SU-DHL-6 (cell line): ENCODE measurements around the gene P2RY6.

Source experiments
- H2AFZ ChIP-seq: fragments of 200-600 bp; sonication (generic); 2 replicates; pipeline ENCODE4 v1.6.1; 2014; ENCODE audit warnings: low read depth, mild to moderate bottlenecking, moderate library complexity, mixed read lengths, antibody characterized with exemption, low read length; ENCODE audit not compliant: severe bottlenecking
- H3F3A ChIP-seq: fragments of 200-600 bp; shearing (Covaris generic); 2 replicates; pipeline ENCODE4 v1.6.0; 2016; ENCODE audit warnings: antibody characterized with exemption, mild to moderate bottlenecking; ENCODE audit not compliant: insufficient read depth
- H3K27ac ChIP-seq: fragments of 200-600 bp; sonication (generic); 2 replicates; pipeline ENCODE4 v1.5.1; 2016; ENCODE audit warnings: low read depth, mild to moderate bottlenecking, low read length, moderate library complexity, mixed read lengths
- H3K27me3 ChIP-seq: fragments of 200-600 bp; sonication (generic), shearing (Covaris generic); 2 replicates; pipeline ENCODE4 v1.6.0; 2014; ENCODE audit warnings: mild to moderate bottlenecking, low read length
- H3K36me3 ChIP-seq: fragments of 200-600 bp; sonication (generic); 2 replicates; pipeline ENCODE4 v1.6.1; 2014; ENCODE audit warnings: mild to moderate bottlenecking, low read length, mixed read lengths
- H3K4me2 ChIP-seq: fragments of 300-600, 200-600 bp; shearing (Covaris generic), sonication (generic); 2 replicates; pipeline ENCODE4 v1.6.0; 2014; ENCODE audit warnings: low read length, low read depth, mild to moderate bottlenecking; ENCODE audit not compliant: poor library complexity, severe bottlenecking
- H3K4me3 ChIP-seq: fragments of 200-600 bp; sonication (generic); 2 replicates; pipeline ENCODE4 v1.5.1; 2014; ENCODE audit warnings: antibody characterized with exemption, low read length, mild to moderate bottlenecking, mixed read lengths; ENCODE audit not compliant: insufficient read depth, poor library complexity, severe bottlenecking
- H3K79me2 ChIP-seq: fragments of 200-600 bp; sonication (generic); 2 replicates; pipeline ENCODE4 v1.6.1; 2014; ENCODE audit warnings: mild to moderate bottlenecking, low read length, moderate library complexity; ENCODE audit not compliant: insufficient read depth
- H3K9ac ChIP-seq: fragments of 200-600 bp; sonication (generic); 2 replicates; pipeline ENCODE4 v1.7.0; 2014; ENCODE audit warnings: mild to moderate bottlenecking, low read length
- H3K9me2 ChIP-seq: fragments of 200-600 bp; sonication (generic); replicated peaks from 2 replicates; pipeline ENCODE4 v1.6.1; 2014; ENCODE audit warnings: low read length; ENCODE audit not compliant: insufficient read depth
- H3K9me3 ChIP-seq: fragments of 200-600 bp; sonication (generic); 2 replicates; pipeline ENCODE4 v1.6.1; 2014; ENCODE audit warnings: low read length, mixed read lengths; ENCODE audit not compliant: insufficient read depth
- H4K20me1 ChIP-seq: fragments of 200-600 bp; sonication (generic); 2 replicates; pipeline ENCODE4 v1.6.1; 2014; ENCODE audit warnings: low read depth, mild to moderate bottlenecking, antibody characterized with exemption, low read length, moderate library complexity, mixed read lengths
- EZH2phosphoT487 ChIP-seq: fragments of 200-600 bp; sonication (generic), shearing (Covaris generic); conservative IDR thresholded peaks from 2 replicates; pipeline ENCODE4 v1.6.1; 2018; ENCODE audit warnings: mild to moderate bottlenecking, antibody characterized with exemption, low read length, moderate library complexity, mixed read lengths
- TF ChIP-seq, protein P1 (sequence below): fragments of 200-600 bp; sonication (generic); IDR thresholded peaks from one replicate; pipeline ENCODE4 v1.5.1; 2017; ENCODE audit warnings: antibody characterized with exemption, mild to moderate bottlenecking, low read length, moderate library complexity; ENCODE audit not compliant: insufficient read depth, poor library complexity, severe bottlenecking

P2RY6 gene

GRCh38 chr11:73296501-73297230 lies 24.5 kb downstream of the P2RY6 start:
- H3K27ac ChIP-seq: no peak overlapping the region
- no peaks in the 10 kb centered on the region for H3F3A ChIP-seq
- TF ChIP-seq, protein P1, sequence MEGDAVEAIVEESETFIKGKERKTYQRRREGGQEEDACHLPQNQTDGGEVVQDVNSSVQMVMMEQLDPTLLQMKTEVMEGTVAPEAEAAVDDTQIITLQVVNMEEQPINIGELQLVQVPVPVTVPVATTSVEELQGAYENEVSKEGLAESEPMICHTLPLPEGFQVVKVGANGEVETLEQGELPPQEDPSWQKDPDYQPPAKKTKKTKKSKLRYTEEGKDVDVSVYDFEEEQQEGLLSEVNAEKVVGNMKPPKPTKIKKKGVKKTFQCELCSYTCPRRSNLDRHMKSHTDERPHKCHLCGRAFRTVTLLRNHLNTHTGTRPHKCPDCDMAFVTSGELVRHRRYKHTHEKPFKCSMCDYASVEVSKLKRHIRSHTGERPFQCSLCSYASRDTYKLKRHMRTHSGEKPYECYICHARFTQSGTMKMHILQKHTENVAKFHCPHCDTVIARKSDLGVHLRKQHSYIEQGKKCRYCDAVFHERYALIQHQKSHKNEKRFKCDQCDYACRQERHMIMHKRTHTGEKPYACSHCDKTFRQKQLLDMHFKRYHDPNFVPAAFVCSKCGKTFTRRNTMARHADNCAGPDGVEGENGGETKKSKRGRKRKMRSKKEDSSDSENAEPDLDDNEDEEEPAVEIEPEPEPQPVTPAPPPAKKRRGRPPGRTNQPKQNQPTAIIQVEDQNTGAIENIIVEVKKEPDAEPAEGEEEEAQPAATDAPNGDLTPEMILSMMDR: no peak
- no peak for TF ChIP-seq EZH2phosphoT487
- no peak overlapping the region for H3K4me2 ChIP-seq
- H3K9me2 ChIP-seq: no peaks in the 10 kb centered on the region
- no peak overlapping the region for H3K4me3 ChIP-seq
- H2AFZ ChIP-seq: no peak overlapping the region
- no peaks in the 10 kb centered on the region for H3K27me3 ChIP-seq
- no peaks in the 10 kb centered on the region for H3K79me2 ChIP-seq
- no peak overlapping the region for H3K9ac ChIP-seq
- H3K36me3 ChIP-seq: no peaks in the 10 kb centered on the region
- no peaks in the 10 kb centered on the region for H4K20me1 ChIP-seq
- no peaks in the 10 kb centered on the region for H3K9me3 ChIP-seq

- Histone ChIP-seq H3K9me2 (no peaks in the 10 kb centered on the region), H3K27me3 (no peaks in the 10 kb centered on the region), H3K4me3 (no peak overlapping the region), H3K9me3 (no peaks in the 10 kb centered on the region), H3K9ac (no peak overlapping the region), H3K4me2 (no peak overlapping the region), H3K79me2 (no peaks in the 10 kb centered on the region), H3K27ac (no peak overlapping the region), H4K20me1 (no peaks in the 10 kb centered on the region), H3F3A (no peaks in the 10 kb centered on the region), H3K36me3 (no peaks in the 10 kb centered on the region), H2AFZ (no peak overlapping the region)
- no peak for TF ChIP-seq EZH2phosphoT487
- TF ChIP-seq, protein P1: no peak
Measured at GRCh38 chr11:73297231-73297590, 25.1 kb downstream of the P2RY6 start.

DNA sequence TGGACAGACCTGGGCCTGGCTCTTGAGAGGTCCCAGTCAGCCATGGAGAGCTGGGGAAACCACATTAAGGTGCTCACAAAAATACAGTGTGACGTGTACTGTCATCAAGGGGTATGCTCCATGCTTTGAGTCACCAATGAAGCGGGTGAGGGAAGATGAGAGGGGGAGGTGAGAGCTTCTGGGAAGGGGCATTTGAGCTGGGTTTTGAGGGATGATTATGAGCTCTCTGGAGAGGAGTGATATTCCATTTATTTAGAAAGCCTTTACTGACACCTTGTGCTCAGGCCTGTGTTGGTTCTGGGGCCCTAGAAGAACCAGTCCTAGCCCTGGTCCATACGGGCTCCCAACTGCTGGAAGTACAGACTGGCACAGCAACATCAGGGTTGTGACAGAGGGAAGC lies 25.6 kb downstream of the P2RY6 start:
- H3K9ac ChIP-seq: no peak overlapping the region
- H3K4me2 ChIP-seq: no peak overlapping the region

More for the DNA sequence above, 25.6 kb downstream of the P2RY6 start:
- Histone ChIP-seq H3K9me2 (no peaks in the 10 kb centered on the region), H3K27ac (no peak overlapping the region), H3K79me2 (no peaks in the 10 kb centered on the region), H2AFZ (no peak overlapping the region), H4K20me1 (no peaks in the 10 kb centered on the region), H3K4me3 (no peak overlapping the region), H3K36me3 (no peaks in the 10 kb centered on the region), H3F3A (no peaks in the 10 kb centered on the region), H3K27me3 (no peaks in the 10 kb centered on the region), H3K9me3 (no peaks in the 10 kb centered on the region)
- TF ChIP-seq EZH2phosphoT487: no peak
- TF ChIP-seq, protein P1: no peak
